ENCODE data around the gene TJP2.

The TJP2 gene

DNA sequence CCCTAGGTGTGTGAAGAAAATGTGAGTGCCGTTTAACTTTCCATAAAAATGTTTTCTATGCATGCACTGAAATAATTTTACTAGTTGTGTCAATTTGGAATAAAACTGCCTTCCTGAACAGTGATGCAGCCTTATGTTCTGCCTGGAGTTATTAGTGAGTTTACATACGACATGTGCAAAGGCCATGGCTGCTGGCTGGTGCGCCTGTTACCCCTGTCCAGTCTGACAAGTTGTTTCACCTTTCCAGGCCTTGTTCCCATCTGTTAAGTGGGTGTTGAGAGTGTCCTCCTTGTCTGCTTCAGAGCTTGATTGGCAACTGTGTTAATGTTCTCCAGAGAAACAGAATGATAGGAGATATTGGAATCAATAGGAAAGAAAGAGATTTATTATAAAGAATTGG, 60.6 kb downstream of the TJP2 start:
- DNase-seq (ENCODE audit: low spot score): no peak

DNA sequence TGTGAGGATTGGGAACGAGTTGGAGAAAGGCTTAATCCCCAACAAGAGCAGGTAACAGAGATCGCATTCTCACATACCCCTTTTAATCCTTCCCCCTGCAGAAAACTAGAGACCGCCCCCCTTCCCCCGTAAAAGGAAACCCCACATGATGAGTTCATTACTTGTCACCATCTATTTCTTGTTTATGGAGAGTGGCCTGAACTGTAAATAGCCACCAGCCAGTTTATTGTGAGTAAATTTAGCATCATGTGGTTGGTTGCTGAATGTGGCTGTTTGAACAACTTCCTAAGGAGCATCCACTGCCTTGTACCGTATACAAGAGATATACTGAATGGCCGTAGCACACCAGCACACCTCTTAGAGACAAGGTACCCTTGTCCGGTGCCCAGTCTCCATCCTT, 62.1 kb downstream of the TJP2 start:
- no peak for DNase-seq (ENCODE audit: low spot score)

DNA sequence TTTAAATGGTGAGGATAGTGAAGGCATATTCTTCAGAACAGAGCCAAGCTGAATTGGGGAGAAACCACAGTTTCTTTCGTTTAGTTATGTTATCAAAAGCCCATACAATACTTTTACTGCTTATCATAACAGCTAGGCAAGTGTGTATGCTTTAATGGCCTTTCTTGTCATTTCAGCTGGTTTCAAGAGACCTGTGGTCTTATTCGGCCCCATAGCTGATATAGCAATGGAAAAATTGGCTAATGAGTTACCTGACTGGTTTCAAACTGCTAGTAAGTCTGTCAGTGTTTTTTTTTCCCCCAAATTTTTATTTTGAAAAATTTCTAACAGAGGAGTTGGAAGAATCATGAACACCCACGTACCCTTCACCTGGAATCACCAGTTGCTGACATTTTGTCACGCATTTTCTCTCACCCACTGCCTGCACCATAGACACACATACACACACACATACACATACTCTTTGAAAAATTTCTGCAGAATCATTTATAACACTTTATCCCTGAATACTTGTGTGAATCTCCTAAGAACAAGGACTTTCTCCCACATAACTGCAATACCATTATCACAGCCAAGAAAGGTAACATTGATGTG, 63.7 kb downstream of the TJP2 start:
- DNase-seq (ENCODE audit: low spot score): no peak

DNA sequence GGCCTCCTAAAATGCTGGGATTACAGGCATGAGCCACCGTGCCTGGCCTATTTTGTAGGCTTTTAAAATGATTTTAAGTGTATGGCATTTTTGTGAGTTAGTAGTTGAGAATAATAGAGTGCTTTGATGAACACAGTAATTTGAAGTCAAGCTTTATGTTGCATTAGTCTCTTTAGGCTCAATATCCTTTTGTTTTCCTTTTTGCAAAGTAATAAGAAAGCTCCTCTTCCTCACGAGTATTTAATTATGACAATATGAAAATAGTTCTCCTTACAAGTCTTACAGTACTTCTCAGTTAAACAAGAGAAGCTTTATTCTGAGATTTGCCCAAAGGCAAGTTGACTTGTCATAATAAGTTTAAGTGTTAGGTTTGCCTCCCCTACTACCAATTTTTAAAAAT, 69.0 kb downstream of the TJP2 start:
- DNase-seq (ENCODE audit: low spot score): no peak

DNA sequence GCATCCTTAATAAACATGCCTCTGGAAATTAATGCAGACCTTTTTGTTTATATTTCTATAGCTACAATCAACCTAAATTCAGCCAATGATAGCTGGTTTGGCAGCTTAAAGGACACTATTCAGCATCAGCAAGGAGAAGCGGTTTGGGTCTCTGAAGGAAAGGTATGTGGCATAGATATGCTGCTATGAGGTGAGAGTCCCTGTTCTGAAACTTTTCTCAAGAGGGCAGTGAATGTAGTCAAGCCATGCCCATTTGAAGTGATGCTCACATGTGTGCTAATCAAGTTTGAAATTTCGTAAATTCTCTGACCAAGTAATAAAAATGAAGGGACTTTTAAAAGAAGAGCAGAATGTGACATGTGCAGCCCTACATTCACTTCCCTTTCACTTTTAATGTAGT, 72.6 kb downstream of the TJP2 start:
- DNase-seq (ENCODE audit: low spot score): no peak

DNA sequence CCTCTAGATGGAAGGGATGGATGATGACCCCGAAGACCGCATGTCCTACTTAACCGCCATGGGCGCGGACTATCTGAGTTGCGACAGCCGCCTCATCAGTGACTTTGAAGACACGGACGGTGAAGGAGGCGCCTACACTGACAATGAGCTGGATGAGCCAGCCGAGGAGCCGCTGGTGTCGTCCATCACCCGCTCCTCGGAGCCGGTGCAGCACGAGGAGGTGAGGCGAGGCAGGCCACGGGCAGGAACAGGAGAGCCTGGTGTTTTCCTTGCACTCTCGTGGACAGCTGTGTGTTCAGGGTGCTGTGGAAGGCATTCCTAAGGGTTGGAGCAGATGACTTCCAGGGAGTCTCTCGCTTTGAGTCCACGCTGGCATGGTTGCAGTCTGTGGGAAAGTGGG, 73.9 kb downstream of the TJP2 start:
- DNase-seq (ENCODE audit: low spot score): no peak

DNA sequence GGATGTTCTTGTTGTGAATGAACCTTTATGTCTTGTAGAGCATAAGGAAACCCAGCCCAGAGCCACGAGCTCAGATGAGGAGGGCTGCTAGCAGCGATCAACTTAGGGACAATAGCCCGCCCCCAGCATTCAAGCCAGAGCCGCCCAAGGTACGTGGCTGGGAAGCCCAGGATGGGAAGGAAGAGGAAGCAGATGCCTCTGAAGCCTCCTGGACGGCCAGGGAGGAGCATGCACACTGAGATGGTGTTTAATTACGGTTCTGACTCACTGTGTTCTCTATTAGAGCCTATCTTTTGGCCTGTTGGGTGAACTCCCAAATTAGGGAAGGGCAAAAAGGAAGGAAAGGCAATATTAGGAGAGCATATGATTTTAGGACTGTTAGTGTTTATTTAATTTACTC, 75.3 kb downstream of the TJP2 start:
- no peak for DNase-seq (ENCODE audit: low spot score)

DNA sequence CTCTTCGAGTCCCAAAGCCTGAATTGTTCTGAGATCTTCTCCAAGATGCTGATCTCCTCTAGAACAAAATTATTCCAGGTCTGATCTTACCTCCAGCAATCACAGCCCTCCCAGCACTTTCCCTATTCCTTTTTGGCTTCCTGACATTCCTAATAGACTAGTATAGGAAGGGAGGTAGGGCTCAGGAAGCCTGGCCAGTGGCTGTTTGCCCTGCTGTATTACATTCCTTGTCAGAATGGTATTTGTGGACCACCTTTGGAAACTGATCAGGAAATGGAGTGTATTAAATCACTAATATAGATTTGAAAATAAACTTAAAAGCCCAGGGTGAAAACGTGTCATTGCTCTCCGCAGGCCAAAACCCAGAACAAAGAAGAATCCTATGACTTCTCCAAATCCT, 76.6 kb downstream of the TJP2 start:
- no peak for DNase-seq (ENCODE audit: low spot score)

DNA sequence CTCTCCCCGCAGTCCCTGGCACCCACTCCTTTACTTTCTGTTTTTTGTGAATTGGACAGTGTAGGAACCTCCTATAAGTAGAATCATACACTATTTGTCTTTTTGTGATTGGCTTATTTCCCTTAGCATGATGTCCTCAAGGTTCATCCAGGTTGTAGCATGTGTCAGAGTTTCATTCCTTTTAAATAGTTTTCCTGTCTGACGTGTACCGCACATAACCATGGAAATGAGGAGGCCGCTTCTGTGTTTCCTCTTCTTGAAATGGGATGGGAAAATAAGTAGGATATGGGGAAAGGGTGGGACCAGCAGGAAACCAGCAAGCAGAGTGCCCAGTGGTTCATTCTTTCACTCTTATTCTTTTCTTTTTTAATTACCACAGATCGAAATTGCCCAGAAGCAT, 78.4 kb downstream of the TJP2 start:
- DNase-seq (ENCODE audit: low spot score): no peak

DNA sequence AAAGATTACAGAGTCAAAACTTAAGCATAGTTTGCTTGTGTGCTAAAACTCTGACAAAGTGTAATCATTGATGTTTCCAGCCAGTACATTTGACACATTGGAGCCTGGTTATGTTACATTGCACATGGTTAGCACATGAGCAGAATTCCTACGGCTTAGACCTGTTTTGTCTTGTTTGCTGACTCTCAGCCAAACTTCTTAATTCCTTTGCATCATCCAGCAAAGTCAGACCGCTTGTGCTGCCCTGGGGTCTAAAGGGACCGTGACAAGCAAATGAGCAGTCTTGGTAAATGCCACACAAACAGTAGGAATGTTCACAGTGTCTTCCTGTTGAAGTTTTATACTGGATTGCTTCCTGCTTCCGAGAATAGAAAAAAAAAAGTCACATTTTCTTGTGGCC, 79.0 kb downstream of the TJP2 start:
- DNase-seq (ENCODE audit: low spot score): no peak

DNA sequence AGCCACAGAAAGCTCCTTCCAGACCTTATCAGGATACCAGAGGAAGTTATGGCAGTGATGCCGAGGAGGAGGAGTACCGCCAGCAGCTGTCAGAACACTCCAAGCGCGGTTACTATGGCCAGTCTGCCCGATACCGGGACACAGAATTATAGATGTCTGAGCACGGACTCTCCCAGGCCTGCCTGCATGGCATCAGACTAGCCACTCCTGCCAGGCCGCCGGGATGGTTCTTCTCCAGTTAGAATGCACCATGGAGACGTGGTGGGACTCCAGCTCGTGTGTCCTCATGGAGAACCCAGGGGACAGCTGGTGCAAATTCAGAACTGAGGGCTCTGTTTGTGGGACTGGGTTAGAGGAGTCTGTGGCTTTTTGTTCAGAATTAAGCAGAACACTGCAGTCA, 80.1 kb downstream of the TJP2 start:
- DNase-seq (ENCODE audit: low spot score): no peak

DNA sequence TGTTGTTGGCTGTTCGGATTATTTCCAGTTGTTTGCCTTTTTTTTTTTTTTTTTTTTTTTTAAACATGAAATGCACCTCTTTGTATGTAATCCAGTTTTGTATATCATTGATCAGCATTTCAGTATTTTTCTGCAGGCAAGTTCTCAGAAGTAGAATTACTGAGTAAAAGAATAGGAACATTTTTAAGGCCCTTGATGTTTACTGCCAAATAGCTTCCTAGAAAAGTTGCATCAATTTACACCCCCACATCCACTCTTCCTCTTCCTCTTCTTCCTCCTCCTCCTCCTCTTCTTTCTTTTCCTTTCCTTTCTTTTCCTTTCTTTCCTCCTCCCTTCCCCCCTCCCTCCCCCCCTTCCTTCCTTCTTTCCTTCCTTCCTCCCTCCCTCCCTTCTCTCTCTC, 81.5 kb downstream of the TJP2 start:
- DNase-seq (ENCODE audit: low spot score): no peak

DNA sequence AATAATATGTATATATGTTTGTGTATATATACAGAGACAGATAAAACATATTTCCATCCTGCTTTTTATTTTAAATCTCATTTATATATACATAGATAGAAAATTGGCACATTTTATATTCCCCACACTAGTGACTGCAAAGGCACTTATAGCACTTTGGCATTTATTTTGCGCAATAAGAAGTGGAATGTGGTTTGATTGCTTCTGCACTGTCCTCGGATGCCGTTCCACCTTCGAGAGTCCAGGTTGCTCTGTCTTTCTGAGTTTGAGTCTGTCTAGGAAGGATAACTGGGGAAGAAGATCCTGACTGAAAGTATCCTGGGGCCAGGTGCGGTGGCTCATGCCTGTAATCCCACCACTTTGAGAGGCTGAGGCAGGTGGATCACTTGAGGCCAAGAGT, 84.5 kb downstream of the TJP2 start:
- DNase-seq (ENCODE audit: low spot score): no peak

DNA sequence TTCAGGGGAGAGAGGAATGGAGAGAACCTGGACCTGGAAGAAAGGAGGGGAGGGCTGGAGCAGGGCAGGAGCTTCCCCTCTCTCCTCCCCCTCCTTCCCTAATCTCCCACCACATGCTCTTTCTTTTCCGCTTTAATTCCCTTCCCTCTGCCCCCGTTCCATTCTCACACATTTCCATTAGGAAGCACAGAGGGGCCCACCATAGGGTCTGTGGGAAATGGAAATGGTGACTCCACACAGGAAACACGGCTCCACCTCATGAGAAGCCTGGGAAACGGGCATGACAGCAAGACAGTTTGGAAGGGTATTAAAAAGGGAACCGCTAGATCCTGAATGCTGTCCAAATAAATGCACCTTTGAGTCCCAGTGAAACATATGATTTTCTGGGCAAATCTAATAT, 86.1 kb downstream of the TJP2 start:
- DNase-seq (ENCODE audit: low spot score): no peak

DNA sequence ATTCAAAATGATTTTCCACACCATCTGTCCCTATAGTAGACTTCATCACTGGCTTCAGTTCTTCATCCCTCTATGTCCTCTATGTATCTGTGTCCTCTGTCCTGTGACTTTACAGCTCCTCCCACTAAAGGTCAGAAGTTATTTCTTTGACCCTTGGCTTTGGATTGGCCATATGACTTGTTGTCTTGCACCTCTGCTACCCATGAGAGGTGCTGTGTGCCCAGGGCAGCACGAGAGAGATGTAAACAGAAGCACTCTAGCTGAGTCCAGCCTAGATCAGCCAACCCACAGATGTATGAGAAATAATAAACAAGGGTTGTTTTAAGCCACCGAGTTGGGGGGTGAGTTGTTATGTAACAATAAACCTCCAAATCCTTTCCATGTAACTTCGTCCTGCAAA, 87.6 kb downstream of the TJP2 start:
- no peak for DNase-seq (ENCODE audit: low spot score)

DNA sequence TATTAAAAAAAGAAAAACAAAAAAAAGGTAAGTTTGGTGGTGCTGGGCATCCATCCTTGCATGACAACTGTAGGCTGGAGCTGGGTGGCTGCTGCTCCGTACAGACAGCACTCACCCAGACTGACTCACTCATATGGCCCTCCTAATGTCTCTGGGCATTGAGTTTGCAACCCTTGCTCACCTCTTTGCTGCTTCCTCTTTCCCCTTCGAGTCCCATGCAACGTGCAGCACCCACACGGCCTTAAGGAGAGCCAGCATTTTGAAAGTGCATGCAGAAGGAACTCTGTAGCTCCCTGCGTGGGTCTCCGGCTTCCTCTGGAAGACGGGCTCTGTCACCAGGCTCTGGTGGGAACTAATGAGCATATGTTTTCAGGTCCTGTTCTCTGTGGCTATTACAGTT, 90.4 kb downstream of the TJP2 start:
- DNase-seq (ENCODE audit: low spot score): no peak

DNA sequence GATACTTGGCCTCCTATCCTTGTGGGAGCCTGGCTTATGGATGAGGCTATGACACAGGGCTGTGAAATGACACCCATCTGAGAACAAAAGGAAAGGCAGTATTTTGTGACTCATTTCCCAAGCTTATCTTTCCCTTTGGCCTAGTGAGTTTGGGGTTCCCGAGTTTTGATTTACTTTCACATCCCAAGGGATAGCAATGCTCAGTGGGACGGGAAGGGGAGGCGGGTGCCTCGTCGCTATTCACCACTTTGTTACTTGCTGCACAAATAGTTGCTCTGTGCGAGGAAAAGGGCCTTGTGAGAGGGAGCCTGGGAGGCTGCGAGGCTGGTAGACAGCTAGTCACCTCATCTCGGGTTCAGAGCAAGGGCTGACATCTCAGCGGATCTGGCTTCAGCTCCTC, 91.8 kb downstream of the TJP2 start:
- no peak for DNase-seq (ENCODE audit: low spot score)

DNA sequence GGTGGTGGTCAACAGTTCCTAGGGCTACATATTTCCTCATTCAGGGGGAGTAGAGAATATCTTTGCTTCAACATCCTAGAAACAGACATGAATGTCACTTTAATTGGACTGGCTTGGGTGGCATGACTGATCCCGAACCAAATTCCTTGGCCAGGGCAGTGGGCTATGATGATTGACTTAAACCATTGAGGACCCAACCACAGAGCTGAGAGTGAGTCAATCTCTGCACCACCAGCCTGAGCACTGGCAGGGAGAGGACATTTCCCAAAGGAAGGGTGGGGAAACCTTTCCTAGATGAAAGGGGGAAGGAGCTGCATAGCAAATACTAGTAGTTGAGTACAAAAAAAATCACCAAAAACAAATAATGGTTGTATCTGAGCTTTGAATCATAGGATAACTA, 98.1 kb downstream of the TJP2 start:
- DNase-seq (ENCODE audit: low spot score): no peak

DNA sequence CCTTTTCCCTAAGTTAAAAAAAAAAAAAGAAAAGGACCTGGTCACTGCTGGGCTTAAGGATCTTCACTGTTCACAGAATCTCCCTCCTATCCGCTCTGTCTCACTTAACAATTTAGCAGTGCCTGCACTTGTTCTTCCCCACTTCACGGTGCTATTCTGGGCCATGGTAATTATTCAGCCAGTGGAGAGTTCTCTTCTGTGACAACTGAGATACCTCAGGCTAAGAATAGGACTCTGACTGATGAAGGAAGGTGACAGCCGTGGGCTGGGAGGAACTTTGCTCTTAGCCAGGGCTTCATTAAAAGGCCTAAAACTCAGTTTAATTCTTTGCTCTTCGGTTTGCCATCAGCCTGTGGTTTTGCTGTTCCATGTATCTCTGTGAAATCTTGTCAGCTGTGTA, 99.1 kb downstream of the TJP2 start:
- no peak for DNase-seq (ENCODE audit: low spot score)

DNA sequence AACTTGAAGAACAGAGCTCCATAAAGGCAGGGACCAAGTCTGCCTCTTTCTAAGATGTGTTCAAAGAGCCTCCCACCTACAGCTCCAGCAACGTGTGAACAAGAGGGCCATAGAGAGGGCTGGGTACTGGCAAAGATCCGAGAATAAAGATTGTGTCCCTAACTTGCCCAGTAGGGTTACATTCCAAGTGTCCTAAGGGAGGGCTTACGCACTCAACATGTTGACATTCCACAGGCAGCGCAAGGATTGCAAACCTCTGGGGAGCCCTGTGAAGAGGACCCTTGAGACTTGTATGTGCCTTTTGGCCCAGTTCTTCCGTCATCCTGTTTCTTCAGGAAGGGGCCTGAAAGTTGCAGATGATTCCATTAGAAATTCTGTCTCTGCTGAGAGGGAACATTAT, 102.7 kb downstream of the TJP2 start:
- DNase-seq (ENCODE audit: low spot score): no peak

DNA sequence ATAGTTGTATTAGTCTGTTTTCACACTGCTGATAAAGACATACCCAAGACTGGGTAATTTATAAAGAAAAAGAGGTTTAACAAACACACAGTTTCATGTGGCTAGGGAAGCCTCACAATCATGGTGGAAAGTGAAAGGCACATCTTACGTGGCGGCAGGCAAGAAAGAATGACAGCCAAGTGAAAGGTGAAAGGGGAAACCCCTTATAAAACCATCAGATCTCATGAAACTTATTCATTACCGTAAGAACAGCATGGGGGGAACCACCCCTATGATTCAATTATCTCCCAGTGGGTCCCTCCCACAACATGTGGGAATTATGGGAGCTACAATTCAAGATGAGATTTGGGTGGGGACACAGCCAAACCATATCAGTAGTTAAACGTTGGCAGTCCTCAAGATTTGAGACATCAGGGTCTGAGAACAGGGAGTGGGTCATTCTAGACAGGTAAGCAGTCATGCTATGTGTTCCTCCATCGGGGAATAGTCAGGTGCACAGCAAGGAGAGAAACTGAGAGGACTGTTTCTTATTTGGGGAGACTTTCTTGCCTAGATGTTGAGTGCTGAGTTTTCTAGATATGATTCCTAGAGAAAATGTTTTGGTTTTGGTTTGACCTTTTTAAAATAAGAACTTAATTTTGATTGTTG, 105.1 kb downstream of the TJP2 start:
- DNase-seq (ENCODE audit: low spot score): no peak

DNA sequence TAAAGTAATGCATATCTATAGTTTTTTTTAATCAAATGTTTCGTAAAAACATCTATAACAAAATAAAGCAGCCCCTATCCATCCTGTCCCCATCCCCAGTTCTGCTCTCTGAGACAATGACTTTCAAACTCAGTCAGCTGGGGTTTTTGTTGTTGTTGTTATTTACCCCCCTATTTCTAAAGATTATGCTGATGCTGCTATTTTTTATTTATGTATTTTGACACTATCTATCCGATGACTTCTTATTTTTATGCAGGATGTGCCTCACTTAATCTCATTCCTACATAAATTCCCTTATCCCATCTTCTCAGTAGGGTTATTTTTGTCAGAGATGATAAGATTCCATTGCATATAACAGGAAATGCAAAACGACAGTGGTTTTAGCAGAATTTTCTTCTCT, 105.7 kb downstream of the TJP2 start:
- no peak for DNase-seq (ENCODE audit: low spot score)

DNA sequence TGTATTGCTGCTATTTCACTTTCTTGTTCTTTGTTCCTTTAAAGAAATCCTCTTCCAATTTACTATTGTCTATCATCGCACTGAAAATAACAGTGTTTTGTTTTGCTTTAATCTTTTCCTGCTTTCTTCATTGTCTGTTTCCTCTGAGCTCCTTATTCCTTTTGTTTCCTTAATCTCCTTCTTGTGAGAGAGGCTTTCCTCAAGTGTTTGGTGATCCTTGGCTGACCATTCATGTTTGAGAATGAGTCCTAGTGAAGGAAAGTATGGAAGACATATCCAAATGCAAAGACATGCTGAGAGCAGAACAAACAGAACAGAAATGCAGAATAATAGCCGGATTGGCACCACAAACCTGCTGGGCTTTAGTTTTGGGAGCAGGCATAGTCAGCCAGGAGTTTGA, 108.9 kb downstream of the TJP2 start:
- DNase-seq (ENCODE audit: low spot score): no peak

DNA sequence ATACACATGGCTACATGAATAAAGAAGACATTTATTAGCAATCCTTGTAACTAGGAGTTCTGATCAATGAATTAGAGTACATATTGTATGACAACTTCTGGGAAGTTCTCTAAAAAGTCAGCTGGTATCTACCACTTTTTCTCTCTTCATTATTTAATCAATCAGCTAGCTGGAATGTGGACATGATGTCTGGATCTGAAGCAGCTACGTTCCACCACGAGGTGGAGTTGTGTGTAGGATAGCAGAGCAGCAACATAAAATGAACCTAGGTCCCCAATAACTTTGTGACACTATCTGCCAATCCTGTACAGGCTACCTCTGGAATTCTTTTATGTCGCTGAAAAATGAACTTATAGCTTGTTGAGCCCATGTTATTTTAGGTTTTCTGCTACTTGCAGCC, 118.0 kb downstream of the TJP2 start:
- no peak for DNase-seq (ENCODE audit: low spot score)

DNA sequence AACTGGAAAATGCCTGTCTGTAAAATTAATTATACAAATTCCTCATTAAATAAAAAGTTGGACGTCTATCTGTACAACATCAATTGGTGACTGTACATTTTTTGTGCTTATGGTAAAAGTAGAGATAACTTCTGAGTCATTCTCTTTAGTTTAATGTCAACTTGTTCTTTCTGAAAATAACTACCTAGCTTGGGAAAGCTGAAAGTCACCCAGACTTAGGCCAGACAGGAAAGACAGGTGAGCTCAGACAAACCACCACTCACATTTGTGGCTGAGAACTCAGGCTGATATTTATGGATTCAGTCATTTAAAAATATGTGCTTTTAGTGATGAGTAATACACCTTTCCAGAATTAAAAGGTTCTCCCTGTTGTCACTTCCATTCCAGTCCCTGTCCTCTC, 119.1 kb downstream of the TJP2 start:
- DNase-seq (ENCODE audit: low spot score): no peak
